ENCODE data around the gene ZNF19. TPM values are rescaled to one million over a fixed set of nuclear protein-coding genes. Genes with fewer than 3 reads are reported as not detected.
"Not testable (repeated sequence)": the region's sequence is repeated elsewhere in the genome, so short reads cannot be mapped to it uniquely, and the experiment has no call there.

Gene ZNF19
- total RNA-seq, result 6.7 TPM
- long read RNA-seq, partial matches to known transcripts, result 3 of 4 reads
- long read RNA-seq, other reads (novel, unspliced or antisense), result 1 of 4 reads

DNA sequence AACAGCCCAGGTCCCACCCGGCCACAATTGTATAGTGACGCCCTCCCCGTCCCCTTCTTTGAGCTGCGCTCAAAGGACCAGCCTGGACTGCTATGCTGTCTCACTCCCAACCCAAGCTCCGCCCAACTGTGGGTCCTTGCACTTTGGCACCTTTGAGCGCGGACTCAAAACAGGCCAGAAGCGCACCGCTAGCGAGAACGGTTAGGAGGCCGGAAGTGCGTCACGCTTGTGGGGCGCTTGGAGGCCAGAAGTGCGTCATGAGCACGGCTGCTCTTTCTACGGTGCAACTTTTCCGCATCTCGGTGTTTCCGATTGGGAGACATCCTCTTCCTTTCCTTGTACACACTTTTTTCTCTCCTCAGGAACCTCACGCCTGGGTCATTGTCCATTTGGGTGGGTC is at the start of gene ZNF19:
TSS of gene ZNF19 (minus strand) at position 203 of the 400 bp plus-strand sequence. CDS start 7,210 bp downstream, outside the sequence.
- no peak for DNase-seq (ENCODE audit: low spot score)

DNA sequence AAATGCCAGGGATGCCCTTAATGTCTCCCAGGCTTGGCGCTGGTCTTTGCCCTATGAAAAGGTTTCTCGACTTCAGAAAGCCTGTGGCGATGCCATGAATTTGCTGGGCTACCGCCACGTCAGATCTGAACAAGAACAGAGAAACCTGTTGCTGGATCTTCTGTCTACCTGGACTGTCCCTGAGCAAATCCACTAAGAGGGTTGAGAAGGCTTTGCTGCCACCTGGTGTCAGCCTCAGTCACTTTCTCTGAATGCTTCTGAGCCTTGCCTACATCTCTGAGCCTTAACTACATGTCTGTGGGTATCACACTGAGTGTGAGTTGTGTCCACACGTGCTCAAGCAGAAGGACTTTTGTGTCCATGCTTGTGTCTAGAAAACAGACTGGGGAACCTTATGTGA is 48.5 kb upstream of the ZNF19 start:
- DNase-seq (ENCODE audit: low spot score), result no peak

DNA sequence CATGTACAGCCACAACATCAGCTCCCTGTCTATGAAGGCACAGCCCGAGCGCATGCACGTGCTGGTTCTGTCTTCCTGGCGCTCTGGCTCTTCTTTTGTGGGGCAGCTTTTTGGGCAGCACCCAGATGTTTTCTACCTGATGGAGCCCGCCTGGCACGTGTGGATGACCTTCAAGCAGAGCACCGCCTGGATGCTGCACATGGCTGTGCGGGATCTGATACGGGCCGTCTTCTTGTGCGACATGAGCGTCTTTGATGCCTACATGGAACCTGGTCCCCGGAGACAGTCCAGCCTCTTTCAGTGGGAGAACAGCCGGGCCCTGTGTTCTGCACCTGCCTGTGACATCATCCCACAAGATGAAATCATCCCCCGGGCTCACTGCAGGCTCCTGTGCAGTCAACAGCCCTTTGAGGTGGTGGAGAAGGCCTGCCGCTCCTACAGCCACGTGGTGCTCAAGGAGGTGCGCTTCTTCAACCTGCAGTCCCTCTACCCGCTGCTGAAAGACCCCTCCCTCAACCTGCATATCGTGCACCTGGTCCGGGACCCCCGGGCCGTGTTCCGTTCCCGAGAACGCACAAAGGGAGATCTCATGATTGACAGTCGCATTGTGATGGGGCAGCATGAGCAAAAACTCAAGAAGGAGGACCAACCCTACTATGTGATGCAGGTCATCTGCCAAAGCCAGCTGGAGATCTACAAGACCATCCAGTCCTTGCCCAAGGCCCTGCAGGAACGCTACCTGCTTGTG is 47.8 kb upstream of the ZNF19 start:
- DNase-seq (ENCODE audit: low spot score), result no peak

DNA sequence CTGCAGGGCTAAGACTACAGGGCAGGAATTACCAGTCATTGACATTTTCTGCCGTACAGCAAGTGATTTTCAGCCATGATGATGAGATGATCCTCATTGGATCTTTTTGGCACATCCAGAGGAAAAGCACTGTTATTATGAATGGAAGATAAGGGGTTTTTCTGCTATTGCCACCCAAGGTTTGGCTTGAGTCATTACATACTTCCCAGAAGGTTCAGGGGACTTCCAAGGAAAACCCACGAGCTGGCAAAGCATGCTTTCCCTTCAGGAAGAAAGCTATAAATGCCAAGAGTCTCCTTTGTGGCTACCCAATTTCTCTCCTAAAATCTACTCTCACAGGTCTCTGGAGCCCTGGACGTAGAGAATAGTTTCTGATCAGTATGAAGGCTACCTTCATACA is 43.2 kb upstream of the ZNF19 start:
- DNase-seq (ENCODE audit: low spot score), result no peak

DNA sequence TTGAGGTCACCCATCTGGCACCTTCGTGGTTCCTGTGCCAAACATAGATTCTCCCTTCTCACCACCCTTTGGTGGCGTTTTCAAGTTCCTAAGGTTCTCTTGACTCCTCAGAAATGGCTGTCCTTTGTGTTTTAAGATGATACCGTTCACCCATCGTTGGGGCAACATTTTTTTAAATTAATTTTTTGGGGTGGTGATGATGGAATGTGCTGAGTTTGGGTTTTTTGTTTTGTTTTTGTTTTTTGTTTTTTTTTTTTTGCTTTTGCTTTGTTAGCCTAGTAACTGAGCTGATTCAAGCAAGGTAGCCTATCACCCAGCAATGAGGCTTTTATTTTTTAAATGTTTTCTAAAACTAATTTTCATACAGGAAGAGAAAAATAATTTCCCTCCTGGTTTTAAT is 39.7 kb upstream of the ZNF19 start:
- no peak for DNase-seq (ENCODE audit: low spot score)

DNA sequence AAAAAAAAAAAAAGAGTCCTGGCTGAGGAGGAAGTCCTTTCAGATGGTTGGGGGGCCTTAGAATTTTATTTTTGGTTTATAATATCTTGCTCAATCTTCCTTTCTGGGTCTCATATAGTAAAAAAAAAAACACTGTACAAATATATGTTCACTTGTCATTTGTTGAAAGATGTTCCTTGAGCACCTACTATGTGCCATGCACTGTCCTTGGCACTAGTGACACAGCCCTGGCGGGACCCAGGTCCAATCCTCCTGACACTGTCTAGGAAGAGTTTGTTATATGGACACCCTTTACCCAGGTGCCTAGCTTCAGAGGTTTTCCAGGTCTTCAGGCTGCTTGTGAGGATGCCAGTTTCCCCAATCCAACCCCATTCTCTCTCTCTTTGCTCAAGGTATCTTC is 39.1 kb upstream of the ZNF19 start:
- no peak for DNase-seq (ENCODE audit: low spot score)

DNA sequence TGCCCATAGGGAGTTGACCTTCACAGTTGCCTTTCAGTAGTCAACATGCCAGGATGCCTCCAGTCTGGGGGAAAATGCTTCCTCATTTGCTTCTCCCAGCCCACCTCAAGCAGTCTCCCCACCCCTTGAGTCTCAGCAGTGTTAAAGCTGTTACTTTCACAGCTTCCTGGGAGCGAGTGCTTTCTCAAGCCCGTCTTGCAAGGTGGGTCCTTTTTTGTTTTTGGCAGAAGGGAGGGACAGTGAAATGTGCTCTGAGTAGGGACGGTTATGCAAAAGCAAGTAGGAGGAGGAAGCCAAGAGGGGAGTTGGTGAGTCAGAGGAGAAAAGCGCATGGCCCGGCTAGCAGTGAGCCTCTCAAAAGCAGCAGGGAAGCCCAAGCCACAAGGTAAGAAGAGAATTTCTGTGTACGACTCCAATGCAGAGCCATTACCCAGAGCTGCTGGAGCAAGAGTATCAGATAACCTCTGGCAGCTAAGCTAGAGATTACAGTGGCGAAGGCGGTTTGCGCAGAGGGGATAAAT is 37.0 kb upstream of the ZNF19 start, which contains the start of gene CHST4:
TSS of gene CHST4 (plus strand) at position 316 of the 521 bp plus-strand sequence. CDS start 10,252 bp downstream, outside the sequence.
- no peak for DNase-seq (ENCODE audit: low spot score)

DNA sequence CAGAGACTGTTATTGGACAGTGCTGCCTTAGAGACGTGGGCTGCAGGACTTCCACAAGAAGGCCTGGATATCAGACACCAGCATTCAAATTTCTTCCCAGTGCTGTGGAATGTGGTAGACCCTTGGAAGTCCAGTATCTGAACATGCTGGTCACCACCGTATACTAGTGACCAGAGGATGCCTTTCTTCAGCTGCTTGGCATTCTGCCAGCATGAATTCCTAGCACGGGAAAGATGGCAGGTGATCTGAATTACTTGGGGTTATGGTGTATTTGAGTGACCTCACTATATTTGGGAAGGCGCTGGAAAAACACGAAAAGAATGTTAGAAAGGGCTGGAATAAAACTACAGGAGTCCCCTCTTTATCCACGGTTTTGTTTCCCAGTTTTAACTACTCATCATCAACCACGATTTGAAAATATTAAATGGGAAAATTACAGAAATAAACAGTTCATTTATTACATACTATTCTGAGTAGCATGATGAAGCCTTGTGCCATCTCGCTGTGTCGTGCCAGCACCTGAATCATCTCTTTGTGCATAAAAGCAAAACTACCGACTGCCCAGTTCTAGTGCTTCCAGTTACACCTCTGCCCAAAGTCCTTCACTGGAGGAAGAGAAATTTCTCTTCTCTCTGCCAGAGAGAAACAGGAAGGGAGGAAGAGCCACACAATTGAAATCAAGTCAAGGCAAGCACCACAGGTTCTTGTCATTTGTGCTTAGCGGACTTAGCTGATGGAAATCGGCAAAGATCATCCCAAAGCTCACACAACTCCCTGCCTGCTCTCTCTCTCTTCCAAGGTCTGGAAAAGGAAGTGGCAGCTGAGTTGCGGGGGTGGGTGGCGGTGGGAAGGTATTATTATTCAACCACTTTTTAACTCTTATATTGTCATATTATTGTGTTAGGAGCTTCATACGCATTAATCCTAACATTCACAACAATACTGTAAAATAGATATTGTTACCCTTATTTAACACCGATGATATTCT is 35.7 kb upstream of the ZNF19 start:
- no peak for DNase-seq (ENCODE audit: low spot score)

DNA sequence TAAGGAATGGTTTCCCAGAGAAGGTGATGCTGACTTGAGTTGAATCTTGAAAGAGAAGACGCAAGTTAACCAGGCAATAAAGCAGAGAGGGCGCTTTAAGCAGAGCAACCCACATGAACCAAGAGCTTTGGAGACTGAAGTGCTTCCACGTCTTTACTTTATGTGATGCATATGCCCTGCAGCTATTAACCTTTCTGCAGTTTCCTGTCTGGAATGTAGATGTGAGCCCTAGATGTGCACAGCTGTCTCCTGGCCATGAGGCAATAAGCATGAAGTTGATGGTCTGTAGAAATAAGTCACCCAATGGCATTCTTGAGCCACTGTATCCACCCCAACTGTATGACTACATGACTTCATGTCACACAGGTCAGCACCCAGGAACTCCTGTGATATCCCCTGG is 31.4 kb upstream of the ZNF19 start:
- DNase-seq (ENCODE audit: low spot score), result no peak

DNA sequence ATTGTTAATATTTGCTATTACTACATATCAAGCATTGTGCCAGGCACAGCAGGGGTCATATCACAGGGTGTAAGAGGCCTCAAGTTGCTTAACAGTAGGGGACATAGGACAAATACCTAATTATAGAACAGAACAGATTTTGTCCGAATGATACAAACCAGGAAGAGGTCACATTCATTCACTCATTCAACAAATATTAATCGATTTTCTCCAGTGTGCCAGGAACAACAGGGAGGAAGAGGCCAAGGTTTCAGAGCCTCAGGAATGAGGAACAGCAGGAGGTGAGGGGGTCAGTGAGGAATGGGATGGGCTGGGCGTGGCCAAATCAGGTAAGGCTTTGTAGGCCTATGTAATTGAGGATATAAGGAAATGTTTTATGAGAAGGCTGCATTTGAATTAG is 25.9 kb upstream of the ZNF19 start:
- no peak for DNase-seq (ENCODE audit: low spot score)

DNA sequence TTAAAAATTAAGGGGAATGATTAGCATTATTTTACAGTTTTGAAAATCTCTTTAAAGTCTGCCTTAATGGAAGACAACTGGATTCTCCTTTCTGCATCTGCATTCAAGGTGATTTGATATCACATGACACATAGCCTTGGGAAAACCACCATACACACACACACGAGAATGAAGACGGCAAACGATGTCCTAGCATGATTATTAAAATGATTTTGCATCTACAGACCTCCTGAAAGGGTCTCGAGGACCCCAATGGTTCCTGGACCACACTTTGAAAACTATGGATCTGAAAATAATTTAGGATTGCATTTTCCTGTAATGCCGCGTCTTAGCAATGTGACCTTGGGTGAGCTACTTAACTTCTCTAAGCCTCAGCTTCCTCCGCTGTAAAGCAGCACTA is 25.4 kb upstream of the ZNF19 start:
- no peak for DNase-seq (ENCODE audit: low spot score)

DNA sequence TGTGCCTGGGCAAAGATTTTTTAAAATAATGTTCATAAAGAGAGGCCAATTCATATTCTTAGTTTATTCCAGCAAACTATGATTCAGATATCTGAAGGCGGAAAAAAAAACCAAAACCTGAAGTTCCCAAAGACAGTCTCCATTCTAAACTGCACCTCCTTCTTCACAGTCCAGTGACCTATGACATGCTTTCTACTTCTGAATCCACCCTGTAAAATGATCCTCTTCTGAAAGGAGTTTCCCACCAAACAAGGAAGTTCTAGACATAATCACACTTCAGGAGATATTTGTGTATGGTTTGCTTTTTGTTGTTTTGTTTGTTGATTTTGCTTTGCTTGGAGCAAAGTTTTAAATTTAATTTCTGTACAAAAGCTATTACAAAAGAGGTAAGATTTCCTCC is 24.2 kb upstream of the ZNF19 start:
- DNase-seq (ENCODE audit: low spot score), result no peak

DNA sequence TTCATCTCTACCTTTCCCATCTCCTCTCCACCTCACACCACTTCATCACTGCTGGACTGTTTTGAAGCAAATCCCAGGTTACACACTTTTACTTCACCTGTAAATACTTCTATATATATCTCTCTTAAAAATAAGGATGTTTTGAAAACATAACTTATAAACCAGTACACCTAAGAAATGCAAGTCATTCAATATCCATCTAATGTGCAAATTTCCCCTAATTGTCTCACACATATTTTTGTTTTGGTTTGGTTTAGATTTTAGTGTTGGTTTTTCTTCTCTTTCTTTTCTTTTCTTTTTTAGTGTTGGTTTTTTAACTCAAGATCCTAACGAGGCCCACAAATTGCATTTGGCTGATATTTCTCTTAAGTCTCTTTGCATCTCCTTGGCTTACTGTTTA is 17.9 kb upstream of the ZNF19 start:
- no peak for DNase-seq (ENCODE audit: low spot score)

DNA sequence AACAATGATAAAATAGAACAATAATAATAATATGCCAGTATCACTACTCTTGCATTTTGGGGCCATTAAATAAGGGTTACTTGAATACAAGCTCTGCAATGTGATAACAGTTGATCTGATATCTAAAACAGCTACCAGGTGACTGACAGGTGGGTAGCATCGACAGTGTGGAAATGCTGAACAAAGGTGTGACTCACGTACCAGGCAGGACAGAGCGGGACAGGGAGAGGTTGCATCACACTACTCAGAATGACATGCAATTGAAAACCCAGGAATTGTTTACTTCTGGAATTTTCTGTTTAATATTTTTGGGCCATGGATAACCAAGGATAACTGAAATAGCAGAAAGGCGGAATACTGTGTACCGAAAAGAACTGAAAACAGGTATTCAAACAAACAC is 15.8 kb upstream of the ZNF19 start:
- no peak for DNase-seq (ENCODE audit: low spot score)

DNA sequence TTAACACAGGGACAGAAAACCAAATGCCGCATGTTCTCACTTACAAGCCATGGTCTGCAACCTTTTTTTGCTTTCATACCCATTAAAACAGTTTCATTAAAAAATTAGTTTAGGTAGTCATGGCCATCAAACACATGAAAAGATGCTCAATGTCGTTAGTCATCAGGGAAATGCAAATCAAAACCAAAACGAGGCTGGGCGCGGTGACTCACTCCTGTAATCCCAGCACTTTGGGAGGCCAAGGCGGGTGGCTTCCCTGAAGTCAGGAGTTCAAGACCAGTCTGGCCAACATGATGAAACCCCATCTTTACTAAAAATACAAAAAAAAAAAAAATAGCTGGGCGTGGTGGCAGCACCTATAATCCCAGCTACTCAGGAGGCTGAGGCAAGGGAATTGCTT is 14.9 kb upstream of the ZNF19 start:
- not testable (repeated sequence) for DNase-seq (ENCODE audit: low spot score)

DNA sequence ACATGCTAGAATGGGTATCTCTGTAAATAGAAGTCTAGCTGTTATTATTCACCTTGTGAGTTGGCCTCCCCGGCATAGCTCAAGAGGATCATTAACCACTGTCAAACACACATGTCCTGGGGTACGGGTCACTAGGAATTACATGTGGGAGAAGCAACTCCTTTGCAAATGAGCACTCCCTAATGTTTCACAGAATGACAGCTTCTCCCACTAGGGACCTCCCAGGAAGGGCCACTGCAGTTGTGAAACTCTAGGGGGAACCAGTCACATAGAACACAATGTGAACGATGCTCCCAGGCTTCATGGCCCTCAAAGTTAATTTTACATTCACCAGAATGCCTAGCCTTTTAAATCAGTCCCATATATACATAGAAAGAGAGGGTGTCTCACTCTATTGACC is 12.4 kb upstream of the ZNF19 start:
- DNase-seq (ENCODE audit: low spot score), result no peak

DNA sequence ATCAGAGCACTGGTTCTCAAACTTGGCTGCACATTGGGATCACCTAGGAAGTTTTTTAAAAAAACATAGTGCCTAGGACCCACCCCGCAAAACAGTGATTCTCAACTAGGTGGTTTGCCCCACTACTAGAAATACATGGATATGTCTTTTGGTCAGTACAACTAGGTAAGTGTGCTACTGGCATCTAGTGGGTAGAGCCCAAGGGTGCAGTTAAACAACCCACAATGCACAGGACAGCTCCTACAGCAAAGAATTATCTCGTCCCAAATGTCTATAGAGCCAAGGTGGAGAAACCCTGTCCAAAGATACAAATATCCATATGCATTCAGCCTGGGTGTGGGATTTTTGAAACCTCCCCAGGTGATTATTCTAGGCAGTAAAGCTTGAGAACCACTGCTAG is 11.8 kb upstream of the ZNF19 start:
- no peak for DNase-seq (ENCODE audit: low spot score)

DNA sequence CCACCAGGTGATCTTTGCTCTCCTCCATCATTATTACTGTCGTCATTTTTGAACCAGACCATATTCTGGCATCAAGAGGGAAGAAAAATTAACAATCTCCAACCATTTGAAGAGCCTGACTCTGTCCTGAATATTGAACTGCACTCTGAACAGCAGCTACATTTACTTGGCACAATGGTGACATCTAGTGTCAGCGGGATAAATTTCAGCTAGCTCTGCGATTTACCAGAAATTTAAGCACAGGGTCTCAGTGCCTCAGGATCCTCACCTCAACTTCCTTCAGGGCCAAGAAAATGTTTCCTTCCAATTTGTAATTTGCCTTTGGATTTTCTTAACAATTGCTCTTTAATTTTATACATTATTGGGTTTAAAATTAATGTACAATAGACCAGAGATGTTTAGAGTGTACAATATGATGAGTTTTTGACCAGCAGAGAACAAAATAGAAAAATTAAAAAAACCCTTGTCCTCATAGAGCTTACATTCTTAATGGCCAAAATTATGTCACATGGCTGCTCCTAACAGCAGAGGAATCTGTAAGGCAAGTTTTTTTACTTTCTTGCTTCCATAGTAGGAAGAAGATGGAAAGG is 10.7 kb upstream of the ZNF19 start:
- no peak for DNase-seq (ENCODE audit: low spot score)

DNA sequence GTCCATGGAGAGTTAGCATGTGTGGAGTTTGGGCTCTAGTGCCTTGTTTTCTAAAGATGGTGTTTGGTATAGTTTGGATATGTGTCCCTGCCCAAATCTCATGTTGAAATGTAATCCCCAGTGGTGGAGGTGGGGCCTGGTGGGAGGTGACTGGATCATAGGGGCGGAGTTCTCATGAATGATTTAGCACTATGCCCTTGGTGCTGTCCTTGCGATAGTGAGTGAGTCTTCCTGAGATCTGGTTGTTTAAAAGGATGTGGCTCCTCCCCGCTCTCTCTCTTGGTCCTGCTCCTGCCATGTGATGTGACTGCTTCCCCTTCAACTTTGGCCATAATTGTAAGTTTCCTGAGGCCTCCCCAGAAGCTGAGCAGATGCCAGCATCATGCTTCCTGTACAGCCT is 8.9 kb upstream of the ZNF19 start:
- DNase-seq (ENCODE audit: low spot score), result no peak

DNA sequence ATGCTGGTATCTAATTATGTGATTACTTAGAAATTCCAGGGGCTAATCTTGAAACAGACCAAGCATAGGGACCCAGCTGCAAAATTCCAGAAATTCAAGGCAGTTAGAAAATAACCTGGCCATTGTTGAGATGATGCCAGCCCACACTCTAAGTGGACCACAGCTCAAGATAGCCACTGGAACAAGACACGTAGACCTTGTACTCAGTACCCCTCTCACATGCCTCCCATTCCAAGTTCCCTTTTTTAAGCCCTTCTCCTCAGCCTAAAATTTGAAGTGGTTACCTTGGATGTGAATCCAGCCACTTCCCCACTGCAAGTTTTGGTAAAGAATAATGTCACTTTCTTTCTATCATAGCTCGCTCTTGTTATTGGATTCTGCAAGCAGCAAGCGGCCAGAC is 4.1 kb upstream of the ZNF19 start:
- no peak for DNase-seq (ENCODE audit: low spot score)

DNA sequence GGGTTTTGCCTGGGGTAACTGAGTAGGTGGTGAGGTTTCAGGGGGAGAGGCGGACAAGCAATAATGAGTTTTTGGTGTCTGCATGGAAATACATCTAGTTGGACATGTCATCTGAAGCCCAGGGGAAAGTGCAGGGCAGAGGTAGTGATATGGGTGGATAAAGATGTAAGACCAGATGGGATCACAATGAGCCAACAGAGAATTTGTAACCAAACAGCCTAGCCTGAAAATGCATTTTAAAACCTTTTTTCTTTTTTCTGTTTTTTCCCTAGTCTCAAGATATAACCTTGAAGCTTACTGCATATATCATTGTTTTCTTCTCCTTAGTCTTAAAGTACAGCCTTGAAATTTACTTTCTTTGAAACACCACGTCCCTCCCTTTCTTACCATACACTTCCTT is 3.7 kb upstream of the ZNF19 start:
- no peak for DNase-seq (ENCODE audit: low spot score)

DNA sequence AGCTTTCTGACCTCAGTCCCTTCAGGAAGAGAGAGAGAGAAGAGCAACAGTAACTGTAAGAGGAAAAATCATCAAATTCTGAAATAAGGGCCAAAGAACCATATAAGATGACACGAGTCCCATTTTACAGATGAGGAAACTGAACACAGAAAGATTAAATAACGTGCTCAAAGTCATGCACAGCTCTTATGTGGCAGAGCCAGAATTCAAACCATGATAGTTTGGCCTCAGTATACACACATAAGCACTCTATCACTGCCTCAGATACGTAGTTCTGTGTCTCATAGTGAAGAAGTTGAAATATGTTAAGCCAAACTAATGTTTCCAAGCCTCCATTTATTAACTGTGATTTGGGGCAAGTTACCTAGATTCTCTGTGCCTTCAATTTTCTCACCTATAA is 1.9 kb upstream of the ZNF19 start:
- DNase-seq (ENCODE audit: low spot score), result no peak
